WTC11 (cell line): ENCODE measurements around the gene ZDHHC9. TPM values are rescaled to one million over a fixed set of nuclear protein-coding genes. Genes with fewer than 3 reads are reported as not detected.

Experiments
- ATAC-seq: fragments of 200-7000 bp; cut with Tn5 transposase; 2 replicates; pipeline ENCODE4 v1.10.0; 2021; ENCODE audit warnings: mild to moderate bottlenecking, moderate library complexity
- CTCF ChIA-PET: fragments of 300-600 bp; sonication (Branson Sonifier 250); formaldehyde crosslinking; loops from one replicate; lab custom pipeline; 2021; ENCODE audit warnings: antibody characterized with exemption; lab: Charles Lee
- POLR2A ChIA-PET: fragments of 350-600 bp; sonication (Branson Sonifier 250); formaldehyde crosslinking; loops from one replicate; lab custom pipeline; 2021; ENCODE audit warnings: antibody characterized with exemption; lab: Charles Lee
- DNase-seq: peaks from one replicate; pipeline ENCODE4 v3.0.0; 2021; ENCODE audit warnings: low spot score
- H3K27ac Mint-ChIP-seq: 2 replicates; pipeline ENCODE4 v1.8.0; 2021; ENCODE audit warnings: mixed read lengths
- H3K27me3 Mint-ChIP-seq: 2 replicates; pipeline ENCODE4 v1.8.0; 2021; ENCODE audit warnings: low read depth, mild to moderate bottlenecking, moderate library complexity, mixed read lengths
- H3K36me3 Mint-ChIP-seq: 2 replicates; pipeline ENCODE4 v1.8.0; 2021; ENCODE audit warnings: mixed read lengths
- H3K4me1 Mint-ChIP-seq: 2 replicates; pipeline ENCODE4 v1.8.0; 2022; ENCODE audit warnings: mixed read lengths
- H3K4me3 Mint-ChIP-seq: 2 replicates; pipeline ENCODE4 v1.8.0; 2021; ENCODE audit warnings: mild to moderate bottlenecking, moderate library complexity, mixed read lengths
- H3K9me3 Mint-ChIP-seq: 2 replicates; pipeline ENCODE4 v1.8.0; 2021; ENCODE audit warnings: mixed read lengths
- CREB1 ChIP-seq: sonication (generic); formaldehyde crosslinking; IDR thresholded peaks from 2 replicates; pipeline ENCODE4 v1.8.0; 2023; ENCODE audit warnings: mild to moderate bottlenecking, missing genetic modification reagents
- NFYB ChIP-seq: sonication (generic); formaldehyde crosslinking; conservative IDR thresholded peaks from 2 replicates; pipeline ENCODE4 v1.8.0; 2022; ENCODE audit warnings: low read depth, missing genetic modification reagents
- RORB ChIP-seq: fragments of 250-450 bp; sonication (Bioruptor Pico); IDR thresholded peaks from 2 replicates; pipeline ENCODE4 v1.9.0; 2021; ENCODE audit warnings: mild to moderate bottlenecking
- TCF7 ChIP-seq: sonication (generic); formaldehyde crosslinking; IDR thresholded peaks from 2 replicates; pipeline ENCODE4 v1.8.0; 2022; ENCODE audit warnings: mild to moderate bottlenecking, low read depth, missing genetic modification reagents, moderate library complexity
- TP53 ChIP-seq: sonication (generic); formaldehyde crosslinking; IDR thresholded peaks from 2 replicates; pipeline ENCODE4 v1.8.1; 2023; ENCODE audit warnings: mild to moderate bottlenecking, missing genetic modification reagents
- USF1 ChIP-seq: sonication (generic); formaldehyde crosslinking; IDR thresholded peaks from 2 replicates; pipeline ENCODE4 v1.8.0; 2022; ENCODE audit warnings: mild to moderate bottlenecking, missing genetic modification reagents
- ZNF121 ChIP-seq: sonication (generic); formaldehyde crosslinking; IDR thresholded peaks from 2 replicates; pipeline ENCODE4 v1.8.0; 2023; ENCODE audit warnings: missing genetic modification reagents
- ZNF232 ChIP-seq: sonication (generic); formaldehyde crosslinking; IDR thresholded peaks from 2 replicates; pipeline ENCODE4 v1.8.0; 2022; ENCODE audit warnings: mild to moderate bottlenecking, missing genetic modification reagents
- ZNF281 ChIP-seq: sonication (generic); formaldehyde crosslinking; IDR thresholded peaks from 2 replicates; pipeline ENCODE4 v1.8.0; 2023; ENCODE audit warnings: mild to moderate bottlenecking, missing genetic modification reagents
- ZNF317 ChIP-seq: sonication (generic); formaldehyde crosslinking; IDR thresholded peaks from 2 replicates; pipeline ENCODE4 v1.8.1; 2023; ENCODE audit warnings: low read depth, mild to moderate bottlenecking, moderate library complexity, missing genetic modification reagents, borderline replicate concordance
- ZNF425 ChIP-seq: fragments of 250-450 bp; sonication (Bioruptor Pico); conservative IDR thresholded peaks from 2 replicates; pipeline ENCODE4 v1.9.0; 2021; ENCODE audit warnings: mild to moderate bottlenecking
- ZNF532 ChIP-seq: fragments of 250-450 bp; sonication (Bioruptor Pico); IDR thresholded peaks from 2 replicates; pipeline ENCODE4 v1.9.0; 2021; ENCODE audit warnings: mild to moderate bottlenecking, borderline replicate concordance
- total RNA-seq: library from RNA; stranded (reverse); gene quantifications from 3 replicates; pipeline ENCODE4 v1.2.3, GENCODE V29; 2021
- TF ChIP-seq, protein P1 (sequence below): fragments of 250-450 bp; sonication (Bioruptor Pico); IDR thresholded peaks from 2 replicates; pipeline ENCODE4 v1.9.0; 2021; ENCODE audit warnings: mild to moderate bottlenecking
- TF ChIP-seq, protein P2 (sequence below): sonication (generic); formaldehyde crosslinking; IDR thresholded peaks from 2 replicates; pipeline ENCODE4 v1.8.0; 2022; ENCODE audit warnings: mild to moderate bottlenecking, missing genetic modification reagents

The ZDHHC9 gene
- total RNA-seq, 1 experiment from 2014 or later: 25.0 TPM

- ATAC-seq: no peak
- Mint-ChIP-seq H3K27me3 (no peaks in the 10 kb centered on the region), H3K9me3 (no peaks in the 10 kb centered on the region), H3K4me1 (peaks cover 9% of the 10 kb centered on the region), H3K27ac (no peak overlapping the region), H3K36me3 (no peaks in the 10 kb centered on the region), H3K4me3 (no peak overlapping the region)
- no peak for DNase-seq
- ChIA-PET POLR2A (no interaction called here), CTCF (interaction anchor here (0.8 to 1.1 kb wide), 2 partner anchors 21 to 167 kb away, joined by 3 read pairs; no protein-coding TSS in a partner anchor)
- TF ChIP-seq TCF7 (CRISPR knock-in tag): no peak
- no peak for TF ChIP-seq ZNF425
- TF ChIP-seq, protein P1, sequence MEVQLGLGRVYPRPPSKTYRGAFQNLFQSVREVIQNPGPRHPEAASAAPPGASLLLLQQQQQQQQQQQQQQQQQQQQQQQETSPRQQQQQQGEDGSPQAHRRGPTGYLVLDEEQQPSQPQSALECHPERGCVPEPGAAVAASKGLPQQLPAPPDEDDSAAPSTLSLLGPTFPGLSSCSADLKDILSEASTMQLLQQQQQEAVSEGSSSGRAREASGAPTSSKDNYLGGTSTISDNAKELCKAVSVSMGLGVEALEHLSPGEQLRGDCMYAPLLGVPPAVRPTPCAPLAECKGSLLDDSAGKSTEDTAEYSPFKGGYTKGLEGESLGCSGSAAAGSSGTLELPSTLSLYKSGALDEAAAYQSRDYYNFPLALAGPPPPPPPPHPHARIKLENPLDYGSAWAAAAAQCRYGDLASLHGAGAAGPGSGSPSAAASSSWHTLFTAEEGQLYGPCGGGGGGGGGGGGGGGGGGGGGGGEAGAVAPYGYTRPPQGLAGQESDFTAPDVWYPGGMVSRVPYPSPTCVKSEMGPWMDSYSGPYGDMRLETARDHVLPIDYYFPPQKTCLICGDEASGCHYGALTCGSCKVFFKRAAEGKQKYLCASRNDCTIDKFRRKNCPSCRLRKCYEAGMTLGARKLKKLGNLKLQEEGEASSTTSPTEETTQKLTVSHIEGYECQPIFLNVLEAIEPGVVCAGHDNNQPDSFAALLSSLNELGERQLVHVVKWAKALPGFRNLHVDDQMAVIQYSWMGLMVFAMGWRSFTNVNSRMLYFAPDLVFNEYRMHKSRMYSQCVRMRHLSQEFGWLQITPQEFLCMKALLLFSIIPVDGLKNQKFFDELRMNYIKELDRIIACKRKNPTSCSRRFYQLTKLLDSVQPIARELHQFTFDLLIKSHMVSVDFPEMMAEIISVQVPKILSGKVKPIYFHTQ: no peak
- TF ChIP-seq USF1 (CRISPR knock-in tag): no peak
- TF ChIP-seq ZNF532 (CRISPR knock-in tag): no peak
- TF ChIP-seq NFYB (CRISPR knock-in tag): no peak
- TF ChIP-seq ZNF121 (CRISPR knock-in tag): no peak
- TF ChIP-seq TP53 (CRISPR knock-in tag): no peak
- no peak for TF ChIP-seq CREB1 (CRISPR knock-in tag)
- TF ChIP-seq RORB (CRISPR knock-in tag): no peak
- no peak for TF ChIP-seq ZNF281 (CRISPR knock-in tag)
- no peak for TF ChIP-seq ZNF317
- no peak for TF ChIP-seq ZNF232 (CRISPR knock-in tag)
- TF ChIP-seq, protein P2, sequence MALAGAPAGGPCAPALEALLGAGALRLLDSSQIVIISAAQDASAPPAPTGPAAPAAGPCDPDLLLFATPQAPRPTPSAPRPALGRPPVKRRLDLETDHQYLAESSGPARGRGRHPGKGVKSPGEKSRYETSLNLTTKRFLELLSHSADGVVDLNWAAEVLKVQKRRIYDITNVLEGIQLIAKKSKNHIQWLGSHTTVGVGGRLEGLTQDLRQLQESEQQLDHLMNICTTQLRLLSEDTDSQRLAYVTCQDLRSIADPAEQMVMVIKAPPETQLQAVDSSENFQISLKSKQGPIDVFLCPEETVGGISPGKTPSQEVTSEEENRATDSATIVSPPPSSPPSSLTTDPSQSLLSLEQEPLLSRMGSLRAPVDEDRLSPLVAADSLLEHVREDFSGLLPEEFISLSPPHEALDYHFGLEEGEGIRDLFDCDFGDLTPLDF (CRISPR knock-in tag): no peak
Observed at GRCh38 chrX:129768586-129769466, 74.9 kb downstream of the ZDHHC9 start.
